ENCODE results near the gene ANGPTL7.

- no peak for TF ChIP-seq CTCF (IDR thresholded peaks at IDR 0.05)
- TF ChIP-seq POLR2A (IDR thresholded peaks at IDR 0.05), result no peak
Measured at GRCh38 chr1:11153184-11153583, 36.0 kb upstream of the ANGPTL7 start.

Measured in sigmoid colon (tissue), 3 donors.